RWPE1 (cell line): Measurements from ENCODE around the gene NSMCE4A.
A peak's percentile ranks its signal among the peaks of the same experiment; 100 is the strongest.
"Not testable (repeated sequence)": the region's sequence is repeated elsewhere in the genome, so short reads cannot be mapped to it uniquely, and the experiment has no call there.

ENCODE experiments used
- CTCF ChIA-PET: fragments of 350-600 bp; sonication (Branson Sonifier 250); formaldehyde crosslinking; extraction: SDS; loops from one replicate; lab custom pipeline; 2021; lab: Yijun Ruan, JAX
- POLR2A ChIA-PET: fragments of 400-600 bp; formaldehyde crosslinking; extraction: SDS; loops from one replicate; lab custom pipeline; 2020; ENCODE audit warnings: antibody characterized with exemption; ENCODE audit not compliant: low non-redundant PET; lab: Yijun Ruan, JAX
- DNase-seq: peaks from one replicate; pipeline ENCODE4 v3.0.0; 2012; ENCODE audit warnings: low spot score
- H3K27ac ChIP-seq: fragments of 450-650 bp; 2 replicates; pipeline ENCODE4 v1.5.1; 2017
- TF ChIP-seq, protein P1 (sequence below): fragments of 450-650 bp; conservative IDR thresholded peaks from 2 replicates; pipeline ENCODE4 v1.5.1; 2017; ENCODE audit warnings: low read depth, mild to moderate bottlenecking

The NSMCE4A gene

GRCh38 chr10:121921238-121921931 is 53.6 kb downstream of the NSMCE4A start:
- ChIA-PET POLR2A (no interaction called here), CTCF (no interaction called here)
- TF ChIP-seq, protein P1, sequence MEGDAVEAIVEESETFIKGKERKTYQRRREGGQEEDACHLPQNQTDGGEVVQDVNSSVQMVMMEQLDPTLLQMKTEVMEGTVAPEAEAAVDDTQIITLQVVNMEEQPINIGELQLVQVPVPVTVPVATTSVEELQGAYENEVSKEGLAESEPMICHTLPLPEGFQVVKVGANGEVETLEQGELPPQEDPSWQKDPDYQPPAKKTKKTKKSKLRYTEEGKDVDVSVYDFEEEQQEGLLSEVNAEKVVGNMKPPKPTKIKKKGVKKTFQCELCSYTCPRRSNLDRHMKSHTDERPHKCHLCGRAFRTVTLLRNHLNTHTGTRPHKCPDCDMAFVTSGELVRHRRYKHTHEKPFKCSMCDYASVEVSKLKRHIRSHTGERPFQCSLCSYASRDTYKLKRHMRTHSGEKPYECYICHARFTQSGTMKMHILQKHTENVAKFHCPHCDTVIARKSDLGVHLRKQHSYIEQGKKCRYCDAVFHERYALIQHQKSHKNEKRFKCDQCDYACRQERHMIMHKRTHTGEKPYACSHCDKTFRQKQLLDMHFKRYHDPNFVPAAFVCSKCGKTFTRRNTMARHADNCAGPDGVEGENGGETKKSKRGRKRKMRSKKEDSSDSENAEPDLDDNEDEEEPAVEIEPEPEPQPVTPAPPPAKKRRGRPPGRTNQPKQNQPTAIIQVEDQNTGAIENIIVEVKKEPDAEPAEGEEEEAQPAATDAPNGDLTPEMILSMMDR: no peak
- peak overlapping the region; percentile 33; the same call in 1 of the 2 replicates for H3K27ac ChIP-seq
- no peak for DNase-seq

- no peak for DNase-seq
- no peak overlapping the region for H3K27ac ChIP-seq
- ChIA-PET CTCF (interaction anchor here (0.7 kb wide), 3 partner anchors 19 to 133 kb away, joined by 3 to 7 read pairs (median 3); no protein-coding TSS in a partner anchor), POLR2A (no interaction called here)
- TF ChIP-seq, protein P1: no peak
Observed at GRCh38 chr10:121919666-121920065, 55.4 kb downstream of the NSMCE4A start.

DNA sequence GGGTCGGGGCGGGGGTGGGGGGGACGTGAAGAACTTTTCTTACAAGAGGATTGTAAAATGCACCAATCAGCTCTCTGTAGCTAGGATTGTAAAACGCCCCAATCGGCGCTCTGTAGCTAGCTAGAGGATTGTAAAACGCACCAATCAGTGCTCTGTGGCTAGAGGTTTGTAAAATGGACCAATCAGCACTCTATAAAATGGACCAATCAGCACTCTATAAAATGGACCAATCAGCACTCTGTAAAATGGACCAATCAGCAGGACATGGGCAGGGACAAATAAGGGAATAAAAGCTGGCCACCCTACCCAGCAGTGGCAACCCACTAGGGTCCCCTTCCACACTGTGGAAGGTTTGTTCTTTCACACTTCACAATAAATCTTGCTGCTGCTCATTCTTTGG is 56.2 kb downstream of the NSMCE4A start:
- CTCF ChIA-PET: interaction anchor here (0.7 kb wide), 2 partner anchors 18 to 19 kb away, joined by 4 to 7 read pairs; no protein-coding TSS in a partner anchor
- POLR2A ChIA-PET: not testable (repeated sequence)

DNA sequence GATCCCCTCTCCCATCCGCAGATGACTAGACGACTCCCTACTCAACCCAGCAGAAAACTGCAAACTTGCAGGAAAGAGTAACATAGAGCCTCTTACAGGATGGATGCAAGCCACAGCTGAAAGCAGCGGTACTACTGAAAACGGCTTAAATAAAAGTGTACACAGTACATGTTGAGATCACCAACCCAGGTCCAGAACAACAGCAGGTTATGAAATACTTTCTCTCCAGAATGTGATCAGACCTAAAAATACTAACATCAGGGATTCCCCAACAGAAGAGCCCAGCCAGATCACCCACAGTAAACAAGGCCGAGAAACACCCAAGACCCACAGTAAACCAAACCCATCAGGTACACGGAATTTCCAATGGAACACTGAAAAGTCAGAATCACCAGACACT is 60.4 kb downstream of the NSMCE4A start:
- TF ChIP-seq, protein P1: no peak
- POLR2A ChIA-PET: no interaction called here
- DNase-seq: no peak
- no peak overlapping the region for H3K27ac ChIP-seq
- CTCF ChIA-PET: interaction anchor here (1.8 kb wide), 1 partner anchor 14 kb away, joined by 5 read pairs; no protein-coding TSS in a partner anchor

More for the DNA sequence above, 56.2 kb downstream of the NSMCE4A start:
- not testable (repeated sequence) for H3K27ac ChIP-seq, DNase-seq

- ChIA-PET POLR2A (no interaction called here), CTCF (interaction anchor here (0.5 to 1.1 kb wide), 3 partner anchors 11 to 674 kb away, joined by 3 to 7 read pairs (median 3); no protein-coding TSS in a partner anchor)
- no peak for DNase-seq
- no peak overlapping the region for H3K27ac ChIP-seq
- TF ChIP-seq, protein P1: no peak
Observed at GRCh38 chr10:121911421-121911697, 63.7 kb downstream of the NSMCE4A start.

GRCh38 chr10:121910673-121911420 is 64.2 kb downstream of the NSMCE4A start:
- CTCF ChIA-PET: interaction anchor here (0.5 to 1.1 kb wide), 3 partner anchors 10 to 674 kb away, joined by 3 to 7 read pairs (median 3); no protein-coding TSS in a partner anchor
- no peak overlapping the region for H3K27ac ChIP-seq
- POLR2A ChIA-PET: no interaction called here
- DNase-seq: no peak
- TF ChIP-seq, protein P1: no peak
